GM18868 (cell line): ENCODE measurements around the gene ARHGAP40.
"Not testable (repeated sequence)": the region's sequence is repeated elsewhere in the genome, so short reads cannot be mapped to it uniquely, and the experiment has no call there.

Source experiments
- ATAC-seq: cut with Tn5 transposase; IDR thresholded peaks from one replicate; pipeline ENCODE4 v1.9.1; 2021; ENCODE audit warnings: mild to moderate bottlenecking, moderate library complexity; ENCODE audit not compliant: unreplicated experiment

ARHGAP40 gene

DNA sequence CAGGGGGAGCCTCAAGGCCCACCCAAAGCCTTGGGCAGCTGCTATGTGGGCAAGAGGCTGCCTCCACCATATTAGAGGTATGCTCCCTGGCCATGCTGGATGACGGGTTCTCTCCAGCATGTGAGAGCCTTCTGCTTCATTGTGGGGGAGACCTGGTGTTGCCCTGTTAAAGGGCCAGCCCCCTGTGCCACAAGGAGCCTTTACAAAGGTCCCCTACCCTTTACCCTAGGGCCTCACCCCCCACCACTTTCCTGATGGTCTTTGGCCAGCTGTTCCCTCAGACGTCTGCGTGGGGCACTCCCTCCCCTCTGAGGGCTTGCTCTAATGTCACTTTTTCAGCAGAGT, 15.5 kb upstream of the ARHGAP40 start:
- ATAC-seq: no peak

DNA sequence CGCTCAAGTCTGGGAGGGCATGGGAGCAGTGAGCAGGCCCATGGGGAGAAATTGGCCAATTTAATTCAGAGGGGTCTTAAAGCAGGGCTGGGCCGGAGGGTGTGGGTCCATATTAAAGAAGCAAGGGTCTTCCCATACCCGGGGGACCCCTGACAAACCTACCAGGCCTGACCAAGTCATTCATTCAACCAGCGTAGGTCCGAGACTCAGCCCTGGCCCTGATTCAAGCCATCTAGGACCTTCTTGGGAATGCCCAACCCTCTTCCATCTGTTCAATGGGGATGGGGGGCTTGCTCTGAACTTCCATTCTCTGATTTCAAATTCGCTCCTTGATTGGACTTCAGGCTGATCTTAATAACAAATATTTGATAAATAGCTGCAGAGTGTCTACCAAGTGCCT, 13.3 kb upstream of the ARHGAP40 start:
- no peak for ATAC-seq

DNA sequence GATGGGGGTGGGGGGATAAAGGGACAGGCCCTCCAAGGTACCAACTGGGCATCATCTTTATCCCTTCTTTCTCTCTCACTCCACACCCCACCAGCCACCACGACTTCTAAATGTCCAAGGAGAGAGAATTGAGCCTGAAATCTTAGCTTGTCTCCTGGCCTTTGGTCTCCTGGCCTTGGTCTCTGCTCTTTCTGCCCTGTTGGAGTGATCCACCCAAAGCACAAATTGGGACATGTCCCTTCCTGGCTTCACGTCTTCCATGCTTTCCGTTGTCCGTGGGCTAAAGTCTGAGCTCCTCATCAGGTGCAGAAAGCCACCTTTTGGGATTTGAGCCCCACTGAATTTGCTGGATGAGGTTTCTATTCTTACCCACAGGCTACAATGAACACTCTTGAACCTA, 12.3 kb upstream of the ARHGAP40 start:
- ATAC-seq: no peak

DNA sequence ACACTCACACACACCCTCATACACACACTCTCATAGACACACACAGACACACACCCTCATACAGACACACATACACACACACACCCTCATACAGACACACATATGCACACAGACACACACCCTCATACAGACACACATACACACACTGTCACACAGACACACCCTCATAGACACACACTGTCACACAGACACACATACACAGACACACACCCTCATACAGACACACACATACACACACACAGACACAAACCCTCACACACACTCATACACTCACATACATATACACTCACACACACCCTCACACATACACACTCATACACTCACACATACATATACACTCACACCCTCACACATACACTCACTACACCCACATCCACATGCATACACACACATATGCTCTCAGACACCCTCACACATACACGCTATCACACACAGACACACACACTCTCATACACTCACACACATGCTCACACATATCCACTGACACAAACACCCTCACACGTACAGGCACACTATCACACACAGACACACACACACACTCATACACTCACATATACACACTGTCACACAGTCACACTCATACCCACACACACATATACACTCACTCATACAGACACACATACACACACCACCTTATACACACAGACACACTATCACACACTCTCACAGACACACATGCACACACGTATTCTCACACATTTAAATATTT, 11.5 kb upstream of the ARHGAP40 start:
- ATAC-seq: no peak

DNA sequence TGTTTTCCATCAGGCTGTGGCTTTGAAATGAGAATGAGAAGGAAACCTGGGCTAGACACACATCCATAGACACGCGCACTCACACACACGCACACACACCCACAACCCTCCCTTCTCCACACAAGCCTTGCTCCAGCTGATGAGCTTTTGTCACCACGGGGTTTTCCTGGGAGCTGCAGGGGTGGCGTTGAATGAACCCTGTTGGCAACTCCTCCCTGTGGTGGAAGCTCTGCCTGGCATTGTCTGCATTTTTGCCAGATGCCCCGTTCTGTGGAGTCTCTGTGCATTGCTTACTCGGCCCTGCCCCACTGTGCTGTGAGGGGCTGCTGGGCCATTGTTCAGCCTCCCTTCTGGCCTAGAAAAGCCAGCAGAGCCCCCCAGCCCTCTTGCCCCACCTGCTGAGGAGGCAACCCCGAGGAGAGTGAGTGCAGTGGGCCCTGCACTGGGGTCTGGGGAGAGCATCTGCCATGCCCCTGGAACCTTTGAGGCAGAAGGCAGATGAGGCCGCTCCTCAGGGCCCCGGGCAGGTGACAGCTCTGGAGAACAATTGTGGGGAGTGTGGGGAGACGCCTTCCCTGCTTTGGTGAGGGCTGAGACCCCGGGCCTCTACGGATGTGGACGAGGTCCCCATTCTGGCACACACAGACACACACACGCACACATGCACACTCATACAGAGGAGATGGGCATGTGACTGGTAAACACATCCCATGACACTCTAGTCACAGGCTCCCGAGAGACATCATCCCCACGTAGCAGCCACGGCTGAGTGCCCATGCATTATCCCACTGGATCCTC, 10.7 kb upstream of the ARHGAP40 start:
- no peak for ATAC-seq

DNA sequence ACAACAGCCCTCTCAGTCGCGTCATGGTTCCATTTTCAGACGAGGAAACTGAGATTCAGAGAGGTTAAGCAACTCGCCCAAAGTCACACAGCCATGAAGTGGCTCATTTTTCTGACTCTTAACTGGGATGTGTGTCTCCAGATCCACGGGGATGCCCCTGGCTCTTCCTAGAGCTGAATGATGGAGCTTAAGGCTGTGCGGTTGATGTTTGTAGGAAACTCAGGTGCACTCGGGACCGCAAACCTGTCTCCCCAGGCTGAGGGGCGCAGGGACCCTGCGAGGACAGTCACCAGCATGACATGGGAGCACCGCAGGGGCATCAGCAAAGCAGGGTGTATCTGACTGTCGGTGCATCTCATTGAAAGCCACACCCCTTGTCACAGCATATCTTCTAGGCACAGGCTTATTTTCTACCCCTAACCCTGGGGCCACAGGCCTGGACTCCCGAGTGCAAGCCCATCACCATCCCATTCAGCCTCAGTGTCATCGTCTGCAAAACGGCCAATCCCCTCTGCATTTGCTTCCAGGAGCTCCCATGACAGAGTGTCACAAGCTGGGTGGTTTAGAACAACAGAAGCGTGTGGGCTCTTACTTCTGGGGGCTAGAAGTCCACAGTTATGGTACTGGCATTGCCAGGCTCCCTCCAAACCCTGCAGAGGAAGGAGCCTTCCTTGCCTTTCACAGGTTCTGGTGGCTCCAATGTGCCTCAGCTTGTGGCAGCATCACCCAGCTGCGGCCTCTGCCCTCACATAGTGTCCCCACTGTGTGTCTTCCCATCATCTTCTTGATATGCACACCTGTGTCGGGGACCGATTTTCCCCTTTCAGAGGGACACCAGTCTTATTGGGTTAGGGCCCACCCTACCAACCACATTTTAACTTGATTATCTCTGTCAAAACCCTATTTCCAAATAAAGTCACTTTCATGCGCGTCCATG, 9.9 kb upstream of the ARHGAP40 start:
- ATAC-seq: no peak

DNA sequence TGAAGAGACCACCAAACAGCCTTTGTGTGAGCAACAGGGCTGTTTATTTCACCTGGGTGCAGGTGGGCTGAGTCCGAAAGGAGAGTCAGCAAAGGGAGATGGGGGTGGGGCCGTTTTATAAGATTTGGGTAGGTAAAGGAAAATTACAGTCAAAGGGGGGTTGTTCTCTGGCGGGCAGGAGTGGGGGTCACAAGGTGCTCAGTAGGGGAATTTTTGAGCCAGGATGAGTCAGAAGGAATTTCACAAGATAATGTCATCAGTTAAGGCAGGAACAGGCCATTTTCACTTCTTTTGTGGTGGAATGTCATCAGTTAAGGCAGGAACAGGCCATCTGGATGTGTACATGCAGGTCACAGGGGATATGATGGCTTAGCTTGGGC, 9.2 kb upstream of the ARHGAP40 start:
- ATAC-seq: not testable (repeated sequence)

DNA sequence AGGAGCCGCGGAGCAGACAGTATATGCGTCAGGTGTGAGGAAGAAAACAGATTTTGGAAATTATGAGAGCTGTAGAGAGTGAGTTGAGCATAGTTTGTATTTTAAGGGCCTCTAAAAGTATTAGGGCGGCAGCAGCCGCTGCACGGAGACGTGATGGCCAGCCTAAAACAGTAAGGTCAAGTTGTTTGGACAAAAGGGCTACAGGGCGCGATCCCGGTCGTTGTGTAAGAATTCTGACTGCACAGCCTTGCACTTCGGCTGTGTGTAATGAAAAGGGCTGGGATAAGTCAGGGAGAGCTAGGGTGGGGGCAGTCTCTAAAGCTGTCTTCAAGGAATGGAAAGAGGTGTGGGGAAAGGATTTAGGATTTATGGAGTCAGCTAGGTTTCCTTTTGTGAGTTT, 7.3 kb upstream of the ARHGAP40 start:
- not testable (repeated sequence) for ATAC-seq

DNA sequence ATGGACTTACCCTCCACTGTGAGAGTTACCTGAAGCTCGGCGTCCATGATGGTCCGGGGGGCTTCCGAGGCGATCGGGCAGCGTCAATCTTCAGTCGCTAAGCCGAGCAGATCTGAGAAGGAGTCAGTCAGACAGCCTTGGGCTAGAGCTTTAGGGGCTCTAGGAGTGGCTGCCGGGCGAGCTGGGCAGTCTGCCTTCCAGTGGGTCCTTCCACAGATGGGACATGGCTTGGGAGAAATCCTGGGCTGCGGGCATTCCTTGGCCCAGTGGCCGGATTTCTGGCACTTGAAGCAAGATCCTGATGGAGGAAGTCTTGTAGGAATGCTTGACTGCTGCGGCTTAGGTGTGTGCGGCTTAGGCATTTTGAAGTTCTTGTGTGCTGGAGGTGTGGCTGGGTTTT, 5.7 kb upstream of the ARHGAP40 start:
- not testable (repeated sequence) for ATAC-seq

DNA sequence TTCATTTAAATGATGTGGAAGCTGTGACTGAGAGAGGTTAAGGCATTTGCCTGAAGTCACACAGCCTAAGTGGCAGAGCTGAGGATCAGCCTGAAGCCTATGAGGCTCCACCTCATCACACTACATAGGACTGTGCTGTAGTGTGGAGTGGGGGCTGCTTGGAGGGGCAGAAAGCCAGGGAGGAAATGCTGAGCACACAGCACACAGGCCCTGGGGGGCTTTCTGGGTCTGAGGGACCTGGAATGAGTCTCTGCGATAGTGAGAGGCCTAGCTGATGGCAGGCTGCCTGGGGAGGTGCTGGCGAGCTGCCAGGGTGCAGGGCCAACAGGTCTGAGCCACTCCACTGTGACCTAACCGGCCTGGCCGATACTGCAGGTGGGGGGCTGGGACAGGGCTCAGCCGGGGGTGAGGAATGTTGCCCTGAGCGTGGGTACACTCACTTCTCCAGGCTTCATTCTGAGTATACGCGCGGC, 2.2 kb upstream of the ARHGAP40 start:
- no peak for ATAC-seq

DNA sequence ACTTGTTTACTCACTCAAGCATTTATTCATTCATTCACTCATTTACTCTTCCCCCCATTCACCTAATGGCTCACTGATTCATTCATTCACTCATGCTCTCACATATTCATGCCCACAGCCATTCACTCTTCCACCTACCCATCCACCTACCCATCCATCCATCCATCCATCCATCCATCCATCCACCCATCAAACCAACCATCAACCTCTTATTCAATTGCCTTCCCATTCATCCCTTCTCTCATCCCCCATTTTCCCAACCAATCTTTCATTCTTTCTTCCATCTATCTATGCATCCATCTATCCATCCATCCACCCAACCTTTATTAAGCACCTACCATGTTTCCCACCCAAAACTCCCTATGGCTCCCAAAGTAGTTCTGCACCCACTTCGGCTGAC, 1.6 kb upstream of the ARHGAP40 start:
- ATAC-seq: no peak

DNA sequence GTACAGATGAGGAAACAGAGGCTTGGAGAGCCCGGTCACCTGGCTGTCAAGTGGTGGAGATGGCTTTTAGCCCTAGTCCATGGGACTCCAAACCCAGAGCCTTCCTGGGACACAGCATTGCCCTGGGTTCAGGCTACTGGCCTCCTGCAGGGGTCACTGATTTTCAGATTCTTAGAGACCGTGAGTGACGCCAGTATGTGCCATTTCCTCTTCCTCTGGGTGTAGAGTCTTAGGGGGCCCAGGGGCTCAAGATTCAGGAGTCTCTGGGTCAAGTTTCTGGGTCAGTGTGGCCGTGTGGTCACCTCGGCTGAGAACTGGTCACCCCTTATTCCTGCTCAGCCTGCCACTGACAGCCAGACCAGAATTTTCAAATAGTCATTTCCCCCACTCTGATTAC, 574 bp downstream of the ARHGAP40 start:
- no peak for ATAC-seq

DNA sequence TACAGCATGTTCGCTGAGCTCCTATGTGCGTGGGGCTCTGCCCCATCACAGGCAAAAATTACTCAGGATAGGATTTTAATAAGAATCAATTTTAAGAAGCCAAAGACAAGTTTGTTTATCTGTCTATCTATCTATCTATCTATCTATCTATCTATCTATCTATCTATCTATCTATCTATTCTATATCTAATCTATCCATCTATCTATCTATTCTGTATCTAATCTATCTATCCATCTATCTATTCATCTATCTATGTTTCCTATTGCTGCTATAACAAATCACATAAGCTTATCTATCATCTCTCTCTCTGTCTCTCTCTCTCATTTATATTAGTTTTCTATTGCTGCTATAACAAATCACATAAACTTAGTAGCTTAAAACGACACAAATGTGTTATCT, 1.7 kb downstream of the ARHGAP40 start:
- no peak for ATAC-seq

DNA sequence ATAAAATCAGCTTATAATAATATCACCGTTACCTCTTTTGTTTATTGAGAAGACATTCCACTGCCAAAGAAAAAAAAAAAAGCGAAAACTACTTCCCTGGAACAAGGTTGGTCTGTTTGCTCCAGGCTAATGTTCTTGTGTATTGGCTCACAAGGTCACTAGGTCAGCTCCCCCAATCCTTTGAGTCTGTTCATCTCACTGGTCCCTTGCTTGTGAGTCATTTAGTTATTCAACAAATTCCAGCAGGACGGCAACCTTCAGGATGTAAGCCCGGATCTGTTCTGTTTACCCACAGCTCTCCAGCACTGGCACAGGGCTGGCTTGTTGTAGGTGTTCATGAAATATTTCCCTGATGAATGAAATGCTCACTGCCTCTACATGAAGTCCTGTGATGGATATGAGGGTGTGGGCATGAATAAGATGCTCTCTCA, 3.3 kb downstream of the ARHGAP40 start:
- ATAC-seq: no peak

DNA sequence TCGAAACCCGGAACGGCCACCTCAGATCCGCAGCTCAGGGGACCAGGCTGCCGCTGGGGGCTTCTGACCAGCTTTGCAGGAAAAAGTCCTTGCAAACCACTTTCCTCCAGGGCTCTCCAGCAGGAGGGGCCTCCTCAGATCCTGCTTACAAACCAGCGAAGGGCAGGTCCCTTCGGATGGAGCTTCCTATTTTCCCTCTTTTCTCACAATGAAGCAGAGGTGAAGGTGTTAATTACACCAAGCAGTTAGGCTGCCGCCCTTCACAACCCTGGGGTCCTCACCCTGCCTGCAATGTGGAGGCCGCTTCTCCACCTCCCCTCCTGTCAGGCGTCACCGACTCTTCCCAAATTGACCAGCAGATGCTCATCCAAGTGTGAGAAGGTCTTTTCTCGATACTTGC, 5.7 kb downstream of the ARHGAP40 start:
- ATAC-seq: no peak

DNA sequence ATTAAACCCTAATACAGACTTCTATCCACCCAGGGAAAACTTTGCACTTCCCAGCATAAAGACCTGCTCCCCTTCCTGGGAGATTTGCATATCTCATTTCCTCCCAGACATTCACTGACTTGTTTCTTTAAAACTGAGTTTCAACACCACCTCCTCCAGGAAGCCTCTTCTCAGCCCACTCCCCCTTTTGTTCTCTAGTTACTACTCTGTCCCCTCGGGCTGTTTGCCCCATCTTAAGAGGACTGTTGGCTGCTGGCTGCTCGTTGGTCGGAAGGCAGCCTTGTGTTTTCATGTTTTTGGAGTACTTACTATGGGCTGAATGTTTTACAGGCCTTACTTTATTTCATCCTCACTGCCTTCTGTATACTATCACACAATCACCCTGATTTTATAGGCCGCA, 6.6 kb downstream of the ARHGAP40 start:
- no peak for ATAC-seq

DNA sequence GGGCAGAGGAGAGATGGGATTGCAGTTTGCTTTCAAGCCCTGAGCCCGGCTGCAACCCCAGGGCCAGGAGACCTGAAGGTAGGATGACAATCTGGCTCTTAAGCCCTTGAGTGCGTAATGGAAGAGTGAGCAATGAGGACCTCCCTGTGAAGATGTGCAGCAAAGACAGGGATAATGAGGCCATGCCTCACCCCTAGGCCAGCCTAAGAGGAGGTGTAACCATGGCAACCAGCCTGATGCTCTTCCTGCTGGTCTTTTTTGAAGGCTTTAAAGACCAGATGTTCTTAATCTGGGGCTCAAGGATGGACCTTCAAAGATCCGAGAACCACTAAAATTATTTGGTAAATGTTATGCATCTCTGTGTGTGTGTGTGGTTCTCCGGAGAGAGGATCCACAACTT, 8.2 kb downstream of the ARHGAP40 start:
- no peak for ATAC-seq

DNA sequence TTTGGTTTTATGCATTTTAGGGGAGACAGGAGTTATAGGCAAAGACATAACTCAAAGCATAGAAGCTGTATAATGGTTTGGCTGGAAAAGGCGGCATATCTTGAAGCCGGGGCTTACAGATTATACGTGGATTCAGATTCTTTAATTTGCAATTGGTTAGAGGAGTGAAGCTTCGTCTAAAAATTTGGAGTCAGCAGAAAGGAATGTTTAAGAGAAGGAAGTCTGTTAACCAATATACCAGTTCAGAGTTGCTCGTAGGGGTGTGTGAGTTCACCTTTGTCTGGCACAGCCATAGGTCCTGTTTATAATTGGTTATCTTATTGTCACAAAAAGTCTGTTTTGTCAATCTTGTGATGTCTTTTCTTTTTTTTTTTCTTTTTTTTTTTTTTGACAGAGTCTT, 8.9 kb downstream of the ARHGAP40 start:
- no peak for ATAC-seq

DNA sequence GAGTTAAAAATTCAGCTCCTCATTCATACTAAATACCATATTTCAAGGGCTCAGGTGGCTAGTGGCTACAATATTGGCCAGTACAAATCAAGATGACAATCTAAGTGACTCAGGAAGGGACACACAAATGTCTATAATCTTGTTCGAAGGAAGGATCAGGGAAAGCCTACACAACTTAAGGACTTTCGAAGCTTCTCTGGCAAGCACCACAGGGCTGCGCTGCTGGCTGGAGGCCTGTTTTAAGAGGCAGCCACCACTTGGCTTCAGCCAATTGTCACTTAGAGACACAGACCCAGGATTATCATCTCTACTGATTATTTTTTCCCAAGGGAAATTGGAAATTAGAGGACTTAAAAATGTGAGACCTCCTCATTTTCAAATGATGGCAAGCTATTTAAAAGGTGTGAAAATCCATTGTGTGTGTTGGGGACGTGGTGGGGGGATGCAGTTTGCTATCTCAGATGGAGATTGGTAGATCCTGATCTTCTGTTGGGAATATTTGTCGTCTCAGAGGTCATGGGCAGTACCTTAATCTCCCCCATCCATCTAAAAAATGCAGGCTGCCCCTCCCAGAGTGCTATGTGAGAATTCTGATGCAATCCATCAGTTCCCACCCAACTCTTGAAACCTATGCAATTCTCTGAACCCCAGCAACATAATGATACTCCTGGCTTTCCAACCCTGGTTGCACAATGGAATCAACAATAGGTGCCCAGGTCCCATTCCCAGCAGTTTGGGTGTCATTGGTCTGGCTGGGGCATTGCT, 11.3 kb downstream of the ARHGAP40 start:
- no peak for ATAC-seq

DNA sequence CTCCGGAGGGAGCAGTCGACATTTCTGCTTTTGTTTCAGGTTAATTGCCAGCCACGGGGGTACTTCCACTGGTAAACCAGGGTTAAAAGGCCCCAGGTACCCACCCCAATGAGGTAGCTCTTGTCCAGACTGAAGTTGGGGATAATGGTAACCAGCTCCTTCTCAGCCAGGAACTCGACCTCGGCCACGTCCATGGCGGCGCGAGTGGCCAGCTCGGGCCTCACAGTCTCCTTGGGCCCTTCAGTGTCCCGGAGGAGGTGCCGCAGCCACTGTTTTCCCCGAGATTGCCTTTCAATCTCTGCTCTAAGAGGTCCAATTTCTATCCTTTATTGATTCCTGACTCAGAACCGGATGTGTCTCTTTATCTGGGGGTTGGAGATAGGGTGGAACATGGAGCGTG, 13.7 kb downstream of the ARHGAP40 start:
- ATAC-seq: no peak

DNA sequence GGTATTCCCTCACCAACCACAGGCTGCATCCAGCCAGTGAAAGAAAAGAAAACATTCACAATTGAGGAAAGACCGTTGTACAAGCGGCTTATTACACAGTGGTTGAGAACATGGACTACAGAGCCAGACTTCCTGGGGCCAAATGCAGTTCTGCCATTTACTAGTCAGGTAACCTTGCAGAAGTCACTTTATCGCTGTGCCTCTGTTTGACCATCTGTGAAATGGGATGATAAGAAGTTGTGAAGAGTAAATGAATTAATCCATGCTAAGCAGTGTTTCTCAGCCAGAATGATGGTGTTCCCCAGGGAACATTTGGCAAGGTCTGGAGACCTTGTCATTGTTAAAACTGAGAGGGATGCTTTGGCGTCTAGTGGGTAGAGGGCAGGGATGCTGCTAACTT, 14.8 kb downstream of the ARHGAP40 start:
- no peak for ATAC-seq
